Neural cell (in vitro differentiated cells): Measurements from ENCODE around the gene SERPINB1.
"Not testable (repeated sequence)": the region's sequence is repeated elsewhere in the genome, so short reads cannot be mapped to it uniquely, and the experiment has no call there.

ENCODE experiments used
- CTCF ChIP-seq: fragments of 450-650 bp; IDR thresholded peaks from 2 replicates; pipeline ENCODE4 v1.5.1; 2014; ENCODE audit warnings: antibody characterized with exemption, mild to moderate bottlenecking, moderate library complexity; ENCODE audit not compliant: poor library complexity, severe bottlenecking
- POLR2AphosphoS5 ChIP-seq: IDR thresholded peaks from 2 replicates; pipeline ENCODE4 v1.6.1; 2012

GRCh38 chr6:2880156-2880555, 38.5 kb upstream of the SERPINB1 start:
- TF ChIP-seq POLR2AphosphoS5, CTCF: not testable (repeated sequence)
